NCI-H1436 (cell line): ENCODE data around the gene PRLR.
"Not testable (repeated sequence)": the region's sequence is repeated elsewhere in the genome, so short reads cannot be mapped to it uniquely, and the experiment has no call there.

Experiments
- DNase-seq: peaks from one replicate; lab custom pipeline; 2025; lab: John Stamatoyannopoulos, UW

PRLR gene

DNA sequence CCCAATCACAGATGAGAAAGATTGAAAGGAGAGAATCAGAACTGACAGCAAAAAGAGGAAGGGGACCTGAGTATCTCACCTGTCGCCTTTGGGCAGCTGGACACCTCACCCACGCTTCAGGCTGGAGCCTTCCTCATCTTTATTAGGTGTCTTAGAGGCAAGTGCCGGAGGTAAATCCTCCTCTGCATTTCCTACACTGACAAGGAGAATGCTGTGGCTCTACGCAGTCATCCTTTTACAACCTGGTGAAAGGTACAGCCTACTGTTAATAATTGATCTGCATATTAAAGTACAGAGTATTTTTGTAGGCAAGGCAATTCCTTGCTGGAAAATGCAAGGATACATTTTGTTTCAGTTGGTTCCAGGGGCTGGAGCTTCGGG, 34.8 kb downstream of the PRLR start:
- no peak for DNase-seq

DNA sequence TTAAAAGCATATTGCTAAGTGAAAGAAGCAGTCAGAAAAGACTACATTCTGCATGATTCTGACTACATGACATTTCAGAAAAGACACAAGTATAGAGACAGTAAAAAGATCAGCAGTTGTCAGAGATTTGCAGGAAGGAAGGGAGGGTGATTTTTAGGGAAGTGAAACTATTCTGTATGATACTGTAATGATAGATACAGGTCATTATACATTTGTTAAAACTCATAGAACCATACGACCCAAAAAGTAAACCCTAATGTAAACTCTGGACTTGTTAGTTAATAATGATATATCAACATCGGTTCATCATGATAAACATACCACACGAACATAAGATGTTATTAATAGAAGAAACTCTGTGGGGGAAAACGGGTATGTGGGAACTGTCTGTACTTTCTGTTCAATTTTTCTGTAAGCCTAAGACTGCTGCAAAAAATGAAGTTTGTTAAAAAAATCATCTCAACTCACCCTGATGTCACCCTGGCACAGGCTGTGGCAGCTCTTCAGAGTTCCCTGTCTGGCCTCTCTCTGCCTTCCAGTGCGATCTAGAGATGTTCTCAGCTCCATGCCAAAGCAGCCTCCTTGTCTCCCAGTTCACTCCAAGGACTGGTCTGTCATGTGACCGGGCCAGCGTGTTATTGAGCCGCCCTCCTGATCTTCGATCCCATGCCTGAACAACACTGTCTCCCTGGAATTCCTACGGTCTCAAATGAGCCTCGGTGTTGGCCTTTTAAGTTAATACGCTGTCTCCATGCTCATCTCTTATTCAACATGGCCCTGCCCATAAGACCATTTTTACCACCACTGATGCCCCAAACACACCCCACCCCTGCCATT, 35.4 kb downstream of the PRLR start:
- no peak for DNase-seq

DNA sequence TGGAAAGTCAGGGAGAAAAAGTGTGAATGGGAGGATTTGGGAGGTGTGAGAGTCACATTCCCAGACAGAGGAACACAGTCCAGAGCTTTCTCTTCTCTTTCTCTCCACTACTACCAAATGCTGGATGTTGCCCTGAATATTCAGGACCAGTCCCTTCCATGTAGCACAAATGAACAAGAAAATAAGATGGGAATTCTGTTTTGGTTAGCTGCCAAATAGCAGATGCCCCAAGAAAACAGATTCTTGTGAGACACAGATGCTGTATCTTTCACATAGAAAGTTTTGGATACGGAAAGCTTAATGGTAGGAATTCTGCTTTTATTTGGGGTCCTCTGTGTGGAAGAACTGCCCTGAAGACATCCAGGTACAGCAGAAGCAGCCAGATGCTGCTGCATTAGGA, 37.8 kb downstream of the PRLR start:
- DNase-seq: no peak

DNA sequence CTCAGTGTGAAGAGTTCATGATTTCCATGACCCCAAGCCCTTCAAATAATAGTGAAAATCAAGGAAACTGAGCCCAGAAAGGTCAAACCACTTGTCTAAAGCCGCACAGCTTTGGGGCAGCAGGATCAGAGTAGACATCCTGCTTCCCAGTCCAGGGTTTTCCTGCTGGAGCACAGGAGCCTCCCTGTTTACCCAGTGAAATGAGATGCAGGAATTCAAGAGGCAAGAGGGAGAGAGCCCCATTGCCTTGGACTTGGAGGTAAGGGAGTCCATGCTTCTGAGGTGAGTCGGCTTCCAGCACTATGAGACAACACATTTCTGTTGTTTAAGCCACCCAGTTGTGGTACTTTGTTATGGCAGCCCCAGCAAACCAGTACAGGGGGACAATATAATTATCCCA, 40.5 kb downstream of the PRLR start:
- DNase-seq: not testable (repeated sequence)

DNA sequence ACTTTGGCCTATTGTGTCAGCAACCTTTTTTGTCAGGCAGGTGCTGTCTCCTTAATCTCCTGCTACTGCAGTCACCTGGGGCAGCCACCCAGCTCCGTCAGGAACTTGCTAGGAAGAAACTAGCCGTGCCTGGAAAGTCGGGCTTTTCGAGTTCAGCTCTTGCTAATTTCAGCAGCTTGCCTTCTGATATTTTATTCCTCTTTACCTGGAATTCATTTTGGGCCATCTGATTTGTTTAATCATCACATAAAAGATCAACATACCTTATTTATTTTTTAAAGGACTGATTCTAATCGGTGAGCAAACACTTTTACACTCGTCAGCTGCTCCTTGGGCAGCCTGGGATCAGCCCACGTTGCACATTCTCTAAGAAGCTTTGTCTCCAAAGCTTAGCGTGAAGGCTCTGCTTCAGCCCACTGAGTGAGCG, 42.2 kb downstream of the PRLR start:
- DNase-seq: no peak

DNA sequence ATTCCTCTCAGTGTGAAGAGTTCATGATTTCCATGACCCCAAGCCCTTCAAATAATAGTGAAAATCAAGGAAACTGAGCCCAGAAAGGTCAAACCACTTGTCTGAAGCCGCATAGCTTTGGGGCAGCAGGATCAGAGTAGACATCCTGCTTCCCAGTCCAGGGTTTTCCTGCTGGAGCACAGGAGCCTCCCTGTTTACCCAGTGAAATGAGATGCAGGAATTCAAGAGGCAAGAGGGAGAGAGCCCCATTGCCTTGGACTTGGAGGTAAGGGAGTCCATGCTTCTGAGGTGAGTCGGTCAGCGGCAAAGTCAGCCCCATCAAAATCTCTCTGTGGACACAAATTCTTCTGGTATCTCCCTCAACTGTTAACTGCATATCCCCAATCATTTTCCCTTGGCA, 42.7 kb downstream of the PRLR start:
- not testable (repeated sequence) for DNase-seq

DNA sequence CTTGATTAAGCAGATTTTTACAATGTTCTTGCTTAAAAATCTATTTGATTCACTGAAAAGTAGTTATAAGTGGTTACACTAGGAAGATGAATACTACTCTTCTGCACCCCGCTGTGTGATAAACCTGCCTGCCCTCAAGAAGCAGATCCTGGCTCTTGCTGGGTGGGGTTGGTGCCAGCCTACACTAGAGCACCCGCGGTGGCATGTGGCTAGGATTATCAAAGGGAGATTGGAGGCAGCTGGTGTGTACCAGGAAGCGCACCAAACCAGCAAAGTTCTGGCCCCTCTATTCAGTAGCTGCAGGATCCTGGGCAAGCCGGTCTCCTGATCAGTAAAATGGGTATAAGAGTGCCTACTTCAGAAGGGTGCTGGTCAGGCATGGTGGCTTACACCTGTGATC, 43.5 kb downstream of the PRLR start:
- DNase-seq: no peak

DNA sequence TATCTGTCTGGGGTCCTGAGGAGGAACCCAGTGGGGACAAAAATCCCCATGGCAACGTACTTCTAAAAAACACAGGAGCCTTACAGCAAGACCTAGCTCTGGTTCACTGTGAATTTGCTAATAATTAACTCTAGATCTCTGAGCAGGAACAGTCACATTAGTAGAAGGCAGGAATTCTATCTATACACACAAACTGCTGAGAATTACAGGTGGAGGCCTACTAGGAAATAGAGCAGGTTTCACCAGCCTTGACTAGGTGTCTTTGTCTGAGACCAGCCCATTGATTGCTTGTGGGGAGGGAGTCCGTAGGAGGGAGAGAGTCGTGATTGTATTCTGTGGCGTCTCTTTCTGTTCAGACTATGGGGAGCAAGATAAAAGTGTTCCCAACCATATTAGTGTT, 44.8 kb downstream of the PRLR start:
- DNase-seq: no peak

DNA sequence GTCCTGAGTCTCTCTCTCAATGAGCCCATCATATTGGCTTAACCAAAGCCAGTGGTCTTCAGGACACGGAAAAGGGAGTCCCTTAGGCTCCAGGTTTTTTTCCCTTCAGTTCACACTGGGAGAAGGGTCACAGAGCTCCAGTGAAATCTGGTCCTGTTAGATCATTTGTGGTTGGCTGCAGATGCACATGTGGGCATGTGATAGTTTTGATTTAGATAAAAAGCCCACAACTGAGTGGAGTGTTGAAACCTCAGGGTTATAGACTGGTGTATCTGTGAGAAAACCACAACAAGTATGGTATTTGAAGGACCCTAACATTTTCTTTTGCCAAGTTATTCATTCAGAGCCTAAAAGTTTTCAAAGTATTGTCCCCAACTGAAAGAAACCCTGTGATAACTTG, 46.7 kb downstream of the PRLR start:
- no peak for DNase-seq

DNA sequence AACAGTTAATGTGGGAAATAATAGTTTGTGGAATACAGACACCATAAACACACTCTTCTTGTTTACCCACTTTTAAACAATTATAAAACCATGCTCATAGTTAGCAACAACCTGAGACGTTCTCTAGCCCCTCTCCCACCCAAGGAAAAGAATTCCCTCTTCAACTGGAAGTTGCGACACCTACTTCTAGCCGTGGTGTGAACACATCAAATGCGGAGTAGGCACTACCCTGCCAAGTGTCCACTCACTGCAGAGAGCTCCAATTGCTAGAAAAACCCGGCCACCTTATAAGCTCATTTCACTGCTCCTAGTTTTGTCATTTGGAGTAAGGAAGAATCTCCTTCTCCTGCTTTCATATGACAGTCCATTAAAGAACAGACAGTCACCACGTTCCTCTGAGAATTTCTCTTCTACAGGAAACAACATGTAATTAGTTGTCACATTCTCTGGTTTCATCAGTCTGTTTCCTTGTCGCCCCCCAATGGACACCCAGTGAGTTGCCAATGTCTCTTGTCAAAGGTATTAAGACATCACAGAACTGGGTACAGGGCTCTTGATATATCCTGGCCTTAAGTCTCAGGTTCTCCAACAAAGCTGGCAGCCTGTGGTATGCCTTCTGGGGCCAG, 47.3 kb downstream of the PRLR start:
- DNase-seq: no peak

DNA sequence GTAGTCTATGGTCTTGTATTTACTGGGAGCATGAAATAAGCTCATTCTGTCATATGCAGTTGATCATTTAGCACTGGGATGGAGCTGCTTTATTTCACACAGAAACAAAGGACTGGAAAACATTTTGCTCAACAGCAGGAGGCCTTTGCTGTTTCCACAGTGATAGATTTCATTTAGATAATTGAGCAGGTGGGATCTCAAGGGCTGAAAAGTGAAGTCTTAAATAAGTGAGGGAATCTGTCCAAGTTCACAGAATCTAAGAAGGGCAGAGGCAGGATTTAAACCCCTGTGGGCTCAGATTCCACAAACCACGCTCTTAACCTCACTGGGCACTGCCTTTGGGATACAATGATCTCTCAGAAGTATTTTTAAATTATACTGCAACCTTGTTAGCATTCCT, 47.8 kb downstream of the PRLR start:
- DNase-seq: no peak

DNA sequence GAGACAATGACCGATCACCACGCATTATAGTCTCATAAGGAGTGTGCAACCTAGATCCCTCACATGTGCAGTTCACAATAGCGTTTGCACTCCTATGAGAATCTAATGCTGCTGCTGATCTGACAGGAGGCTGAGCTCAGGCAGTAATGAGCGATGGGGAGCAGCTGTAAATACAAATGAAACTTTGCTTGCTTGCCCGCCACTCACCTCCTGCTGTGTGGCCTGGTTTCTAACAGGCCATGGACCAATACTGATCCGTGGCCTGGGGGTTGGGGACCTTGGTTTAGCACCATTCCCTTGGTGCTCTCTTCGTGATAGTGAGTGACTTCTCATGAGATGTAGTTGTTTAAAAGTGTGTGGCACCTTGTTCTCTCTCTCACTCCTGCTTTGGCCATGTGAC, 50.2 kb downstream of the PRLR start:
- no peak for DNase-seq

DNA sequence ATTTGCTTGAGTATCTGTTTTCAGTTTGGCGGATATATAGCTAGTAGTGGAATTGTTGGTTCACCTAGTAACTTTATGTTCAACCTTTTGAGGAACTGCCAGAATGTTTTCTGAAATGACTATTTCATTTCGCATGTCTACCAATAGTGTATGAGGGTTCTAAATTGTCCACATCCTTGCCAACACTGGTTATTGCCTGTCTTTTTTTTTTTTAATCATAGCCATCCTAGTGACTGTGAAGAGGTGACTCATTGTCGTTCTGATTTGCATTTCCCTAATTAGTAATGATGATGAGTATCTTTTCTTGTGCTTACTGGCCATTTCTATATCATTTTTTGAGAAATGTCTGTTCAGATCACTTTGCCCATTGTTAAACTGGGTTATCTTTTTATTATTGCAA, 52.5 kb downstream of the PRLR start:
- DNase-seq: no peak

DNA sequence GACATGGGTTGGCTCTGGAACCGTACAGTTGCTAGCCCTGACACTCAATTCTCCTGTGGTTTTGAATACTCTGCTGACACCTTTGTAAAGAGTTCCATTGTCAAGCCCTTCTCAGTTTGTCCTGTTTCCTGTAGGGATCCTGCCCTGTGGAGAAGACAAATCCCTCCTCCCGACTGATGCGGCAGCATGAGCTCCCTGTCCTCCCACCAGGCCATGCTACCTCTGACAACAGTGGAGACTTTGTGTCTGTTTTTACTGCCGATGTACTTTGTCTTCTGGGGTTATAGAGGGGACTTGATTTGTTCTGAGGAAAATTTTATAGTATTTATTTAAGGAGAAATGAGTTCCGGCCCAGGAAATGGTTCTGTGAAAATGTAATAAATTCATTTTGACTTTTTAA, 57.8 kb downstream of the PRLR start:
- no peak for DNase-seq

DNA sequence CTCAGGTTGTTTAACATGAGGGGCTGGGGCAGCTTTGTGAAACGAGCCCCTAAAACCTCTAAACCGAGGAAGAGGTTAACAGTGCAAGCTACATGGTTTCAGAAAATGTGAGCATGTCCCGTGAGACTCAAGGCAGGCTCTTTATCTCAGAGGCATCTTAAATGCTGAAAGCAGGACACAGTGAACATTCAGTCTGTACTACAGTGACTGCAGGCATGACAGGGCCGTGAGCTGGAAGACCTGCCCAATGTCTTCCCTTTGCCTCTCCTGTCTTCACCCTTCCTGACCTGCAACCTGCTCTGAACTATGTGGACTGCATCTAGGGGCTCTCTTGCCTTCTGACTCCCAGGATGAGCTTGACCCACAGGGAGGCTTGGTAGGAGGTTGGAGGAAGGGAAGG, 58.3 kb downstream of the PRLR start:
- DNase-seq: no peak

DNA sequence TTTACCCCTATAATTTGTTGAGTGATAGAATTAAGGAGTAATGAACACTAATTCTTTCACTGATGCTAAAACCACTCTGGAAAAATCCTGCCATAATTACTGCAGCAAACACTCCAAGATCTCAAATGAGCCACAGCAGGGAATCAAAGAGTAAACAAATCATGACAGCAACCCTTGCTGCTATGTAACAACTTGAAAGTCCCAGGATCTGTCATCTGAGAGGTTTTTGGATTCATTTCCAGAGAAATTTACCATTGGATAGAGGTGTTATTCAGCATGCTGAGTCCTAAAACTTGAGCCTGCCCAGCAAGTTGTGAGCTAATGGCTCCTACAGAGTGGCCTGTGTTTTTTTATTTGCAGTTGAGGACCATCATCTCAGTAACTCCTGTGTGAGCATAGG, 59.2 kb downstream of the PRLR start:
- DNase-seq: no peak

DNA sequence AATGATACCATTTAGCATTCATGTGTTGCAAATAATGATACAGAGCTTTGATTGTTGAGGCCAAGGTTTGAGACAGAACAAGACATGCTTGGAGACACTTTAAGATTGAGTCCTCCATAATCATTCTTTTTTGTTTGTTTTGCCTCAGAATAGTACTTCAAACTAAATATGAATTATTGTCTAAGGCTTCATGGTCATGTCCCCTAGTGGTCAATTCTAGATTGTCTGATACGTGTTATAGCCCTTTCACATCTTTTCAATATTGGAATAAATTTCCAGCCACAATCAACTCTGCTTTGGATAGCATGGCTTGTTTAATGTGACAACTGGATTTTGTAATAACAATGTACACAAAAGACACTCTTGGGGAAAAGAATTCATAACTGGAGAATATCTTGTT, 64.2 kb downstream of the PRLR start:
- DNase-seq: no peak

DNA sequence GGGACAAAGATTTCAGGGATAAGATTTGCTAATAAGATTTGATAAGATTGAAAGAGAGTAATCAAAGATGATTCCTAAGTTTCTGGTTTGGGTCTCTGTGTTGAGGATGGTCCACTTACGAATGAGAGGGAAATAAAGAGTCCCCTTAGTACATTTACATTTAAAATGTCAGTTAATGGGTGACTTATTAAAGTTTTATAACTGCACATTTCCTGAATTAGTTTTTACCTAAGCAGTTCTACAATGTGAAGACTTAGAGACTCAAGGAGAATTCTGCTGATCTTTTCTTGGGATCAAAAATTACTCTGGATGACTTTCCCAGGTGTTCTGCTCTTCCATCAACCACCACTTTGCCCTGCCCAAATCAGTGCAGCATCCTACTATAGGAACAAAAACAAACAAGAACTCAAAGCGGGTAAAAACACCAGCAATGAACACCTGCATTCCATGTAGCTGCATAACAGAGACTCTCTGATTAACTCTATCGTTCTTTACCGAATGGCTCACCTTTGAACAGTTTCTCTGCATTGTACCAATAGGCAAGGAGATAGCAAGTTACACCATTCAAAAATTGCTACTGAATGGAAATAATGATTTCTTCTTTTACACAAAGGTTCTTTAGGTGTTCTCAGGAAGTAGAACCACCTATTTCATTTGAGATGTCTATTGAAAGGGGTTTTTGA, 65.3 kb downstream of the PRLR start:
- no peak for DNase-seq

DNA sequence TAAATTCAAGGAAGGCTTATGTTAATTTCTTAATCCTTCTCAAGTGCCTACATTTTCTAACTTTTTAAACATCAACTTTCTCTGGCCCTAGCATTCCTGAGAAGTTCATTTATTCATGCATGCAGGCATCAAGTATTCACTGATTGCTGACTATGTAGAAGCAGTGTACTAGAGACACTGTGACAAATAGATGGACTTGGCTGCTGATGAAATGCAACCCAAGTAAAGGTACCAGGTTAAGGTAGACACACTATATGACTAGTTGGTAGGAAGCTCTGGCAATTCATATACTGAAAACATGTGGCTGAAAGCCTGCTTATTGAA, 66.6 kb downstream of the PRLR start:
- no peak for DNase-seq

DNA sequence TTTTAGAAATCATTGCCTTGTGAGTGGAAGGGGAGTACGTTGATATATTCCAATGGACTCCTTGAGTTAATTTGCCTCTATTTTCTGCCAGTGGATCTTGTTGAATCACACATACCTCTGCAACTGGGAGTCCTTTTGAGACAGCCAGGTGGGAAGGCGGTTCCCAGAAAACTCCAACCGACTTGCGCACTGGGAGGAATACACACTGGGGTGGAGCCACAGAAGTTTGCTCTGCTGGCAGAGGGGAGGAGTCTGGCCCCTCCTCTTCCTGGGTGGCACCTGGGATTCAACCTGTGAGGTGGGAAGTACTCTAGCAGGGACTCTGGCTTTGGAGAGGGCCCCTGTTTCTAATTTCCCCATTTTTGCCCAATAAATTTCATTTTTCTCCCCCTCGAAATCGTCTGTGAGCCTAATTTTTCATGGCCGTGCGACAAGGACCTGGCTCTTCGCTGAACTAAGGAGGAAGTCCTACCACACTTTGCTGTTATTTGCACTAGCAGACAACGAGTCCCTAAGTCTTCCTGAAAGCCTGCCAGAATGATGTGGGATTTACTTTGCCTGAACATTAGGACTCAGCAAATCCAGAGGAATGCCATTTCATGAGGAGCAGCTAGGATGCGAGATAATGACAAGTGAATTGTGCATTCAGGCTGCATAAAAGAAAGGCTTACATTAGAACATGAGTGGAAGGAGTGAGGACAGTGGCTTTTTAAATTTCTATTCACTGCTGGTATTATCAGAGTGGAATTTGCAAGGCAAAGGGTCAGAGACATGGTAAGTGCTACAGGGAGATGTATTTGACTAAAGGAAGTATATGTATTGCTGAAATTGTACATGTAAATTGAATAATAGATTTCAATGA, 67.2 kb downstream of the PRLR start:
- DNase-seq: no peak

DNA sequence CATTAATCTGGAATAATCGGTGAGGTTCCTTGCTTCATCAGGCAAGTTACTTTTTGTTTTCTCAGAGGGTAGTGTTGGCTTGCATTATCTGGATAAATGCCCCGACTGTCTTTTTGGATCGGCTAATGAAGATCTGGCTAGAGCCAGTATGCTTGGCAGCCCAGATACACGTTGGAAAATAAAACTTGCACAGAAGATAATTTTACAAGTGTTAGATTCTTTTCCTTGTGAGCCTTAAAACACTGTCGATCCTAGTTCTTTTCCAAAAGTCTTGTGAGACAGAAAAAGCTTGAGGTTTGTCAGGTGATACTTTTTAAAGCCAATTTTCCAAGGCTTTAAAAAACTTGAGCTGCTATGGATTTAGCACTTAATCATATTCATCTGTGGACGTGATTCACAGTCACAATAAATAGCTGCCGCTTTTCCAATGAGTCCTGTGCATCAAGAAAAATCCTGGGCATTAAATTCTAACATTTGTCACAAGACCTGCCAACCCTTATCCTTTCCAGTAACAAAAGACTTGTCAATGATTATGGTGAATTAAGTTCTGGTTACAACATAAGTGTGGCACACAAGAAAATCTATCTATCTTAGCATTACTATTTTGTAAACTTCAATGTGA, 68.5 kb downstream of the PRLR start:
- DNase-seq: no peak

DNA sequence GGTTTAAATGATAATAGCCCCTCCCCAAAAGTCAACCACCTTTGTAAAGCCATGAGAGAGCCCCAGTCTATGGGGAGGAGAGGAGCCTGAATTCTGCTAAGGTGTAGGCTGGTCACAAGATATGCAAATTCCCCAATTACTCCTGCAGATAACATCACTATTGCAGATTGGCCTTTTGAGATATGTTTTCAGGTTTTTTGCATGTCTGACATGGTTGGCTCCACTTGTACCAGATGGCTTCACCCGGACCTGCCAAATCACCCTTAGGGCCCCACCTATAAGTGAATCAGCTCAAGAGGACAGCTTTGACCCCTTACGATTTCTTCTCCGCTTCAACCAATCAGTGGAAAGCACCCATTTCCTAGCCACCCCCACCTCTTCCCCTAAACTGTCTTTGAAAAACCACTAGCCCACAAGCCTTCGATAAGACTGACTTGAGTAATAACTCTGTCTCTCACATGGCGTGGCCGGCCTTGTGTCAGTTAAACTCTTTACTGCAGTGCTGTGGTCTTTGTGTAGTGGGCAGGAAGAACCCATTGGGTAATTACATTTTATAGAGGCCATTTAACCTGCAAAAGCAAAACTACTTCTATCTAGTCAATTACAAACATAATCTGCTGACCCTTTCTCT, 69.7 kb downstream of the PRLR start:
- no peak for DNase-seq
